Activated CD4-positive, alpha-beta T cell treated with anti-CD3 and anti-CD28 coated beads, Interleukin-2, amount 10 ng/mL, durations not matched to agents 7 days and 5 days (primary cell): ENCODE results near the gene GAPVD1. TPM values are rescaled to one million over a fixed set of nuclear protein-coding genes. Genes with fewer than 3 reads are reported as not detected.

Source experiments
- CTCF ChIA-PET: fragments of 350-600 bp; sonication (Branson Sonifier 250); formaldehyde crosslinking; loops from one replicate; lab custom pipeline; 2021; ENCODE audit warnings: antibody characterized with exemption; lab: Charles Lee
- POLR2A ChIA-PET: fragments of 350-600 bp; sonication (Branson Sonifier 250); formaldehyde crosslinking; loops from one replicate; lab custom pipeline; 2021; ENCODE audit warnings: antibody characterized with exemption; lab: Charles Lee
- DNase-seq: peaks from one replicate; pipeline ENCODE4 v3.0.0-alpha.2; 2020
- H3K27ac Mint-ChIP-seq: one replicate; pipeline ENCODE4 v1.8.0; 2021; ENCODE audit warnings: mild to moderate bottlenecking, moderate library complexity, mixed read lengths
- H3K27me3 Mint-ChIP-seq: one replicate; pipeline ENCODE4 v1.8.0; 2021; ENCODE audit warnings: mixed read lengths
- H3K36me3 Mint-ChIP-seq: one replicate; pipeline ENCODE4 v1.8.0; 2021; ENCODE audit warnings: low read depth, mixed read lengths
- H3K4me1 Mint-ChIP-seq: one replicate; pipeline ENCODE4 v1.8.0; 2021; ENCODE audit warnings: mixed read lengths
- H3K4me3 Mint-ChIP-seq: one replicate; pipeline ENCODE4 v1.8.0; 2021; ENCODE audit warnings: mild to moderate bottlenecking, moderate library complexity, mixed read lengths
- H3K9me3 Mint-ChIP-seq: one replicate; pipeline ENCODE4 v1.8.0; 2021; ENCODE audit warnings: mixed read lengths
- total RNA-seq, 2 experiments: library from RNA; stranded (reverse); gene quantifications; one replicate each; pipeline ENCODE4 v1.2.3, GENCODE V29; 2021

GAPVD1 gene
- total RNA-seq, 2 experiments from 2014 or later, result 49.7 to 53.6 TPM

GRCh38 chr9:125238915-125239446 lies 22.6 kb upstream of the GAPVD1 start:
- H3K27ac Mint-ChIP-seq, result peak overlapping the region; percentile 67
- ChIA-PET CTCF (interaction anchor here (1.4 kb wide), 1 partner anchor 169 kb away, joined by 3 read pairs; no protein-coding TSS in a partner anchor), POLR2A (no interaction called here)
- DNase-seq, result no peak
- H3K36me3 Mint-ChIP-seq, result peaks cover 75% of the 10 kb centered on the region
- H3K27me3 Mint-ChIP-seq, result no peaks in the 10 kb centered on the region
- H3K4me3 Mint-ChIP-seq, result peak overlapping the region; percentile 96
- no peaks in the 10 kb centered on the region for H3K9me3 Mint-ChIP-seq
- peaks cover 47% of the 10 kb centered on the region for H3K4me1 Mint-ChIP-seq

- Mint-ChIP-seq H3K27ac (peak overlapping the region; percentile 99), H3K27me3 (no peaks in the 10 kb centered on the region), H3K36me3 (peaks cover 71% of the 10 kb centered on the region), H3K4me3 (peak overlapping the region; percentile 96), H3K9me3 (no peaks in the 10 kb centered on the region), H3K4me1 (peaks cover 47% of the 10 kb centered on the region)
- no peak for DNase-seq
- CTCF ChIA-PET, result interaction anchor here (2.0 to 3.5 kb wide), 2 partner anchors 8 to 21 kb away, joined by 10 to 14 read pairs; partner anchors contain the start of gene GAPVD1
- POLR2A ChIA-PET, result interaction anchor here (1.3 to 1.8 kb wide), 2 partner anchors 21 to 378 kb away, joined by 3 to 13 read pairs; partner anchors contain the start of genes ARPC5L and GAPVD1
Measured at GRCh38 chr9:125239631-125240597, 21.7 kb upstream of the GAPVD1 start.

- Mint-ChIP-seq H3K4me3 (peak overlapping the region; percentile 96), H3K27ac (peak overlapping the region; percentile 99), H3K27me3 (no peaks in the 10 kb centered on the region), H3K4me1 (peaks cover 41% of the 10 kb centered on the region), H3K9me3 (no peaks in the 10 kb centered on the region), H3K36me3 (peaks cover 64% of the 10 kb centered on the region)
- ChIA-PET CTCF (interaction anchor here (1.0 to 3.5 kb wide), 5 partner anchors 8 to 62 kb away, joined by 3 to 14 read pairs (median 4); partner anchors contain the start of gene GAPVD1), POLR2A (interaction anchor here (0.6 to 1.8 kb wide), 4 partner anchors 21 to 378 kb away, joined by 3 to 13 read pairs (median 4); partner anchors contain the start of genes ARPC5L and GAPVD1)
- peak; percentile 53 for DNase-seq
Measured at GRCh38 chr9:125240649-125240999, 21.0 kb upstream of the GAPVD1 start.

GRCh38 chr9:125241000-125241862 lies 20.4 kb upstream of the GAPVD1 start, which contains the start of gene HSPA5:
TSS of gene HSPA5 (minus strand) at chr9:125241343. CDS start at chr9:125241126, 217 bp downstream.
- POLR2A ChIA-PET, result interaction anchor here (0.6 to 1.8 kb wide), 8 partner anchors 20 to 431 kb away, joined by 3 to 13 read pairs (median 3); partner anchors contain the start of genes ARPC5L and GAPVD1
- H3K36me3 Mint-ChIP-seq, result peaks cover 58% of the 10 kb centered on the region
- CTCF ChIA-PET, result interaction anchor here (0.9 to 3.5 kb wide), 11 partner anchors 9 to 98 kb away, joined by 3 to 14 read pairs (median 4); partner anchors contain the start of genes GAPVD1 and SCAI

GRCh38 chr9:125241863-125242739 lies 19.5 kb upstream of the GAPVD1 start:
- Mint-ChIP-seq H3K27me3 (no peaks in the 10 kb centered on the region), H3K4me1 (peaks cover 28% of the 10 kb centered on the region), H3K27ac (peak overlapping the region; percentile 99), H3K9me3 (no peaks in the 10 kb centered on the region), H3K4me3 (peak overlapping the region; percentile 96), H3K36me3 (peaks cover 50% of the 10 kb centered on the region)
- ChIA-PET CTCF (interaction anchor here (0.5 to 3.5 kb wide), 12 partner anchors 10 to 99 kb away, joined by 3 to 14 read pairs (median 4); partner anchors contain the start of genes GAPVD1 and SCAI), POLR2A (interaction anchor here (0.5 to 1.8 kb wide), 5 partner anchors 19 to 611 kb away, joined by 3 to 13 read pairs (median 3); partner anchors contain the start of gene GAPVD1)
- no peak for DNase-seq

More at GRCh38 chr9:125241000-125241862, 20.4 kb upstream of the GAPVD1 start, which contains the start of gene HSPA5:
- Mint-ChIP-seq H3K4me3 (peak within 1 kb of the TSS; percentile 96), H3K9me3 (no peaks in the 10 kb centered on the region), H3K4me1 (peaks cover 37% of the 10 kb centered on the region), H3K27ac (peak within 1 kb of the TSS; percentile 99), H3K27me3 (no peaks in the 10 kb centered on the region)
- peak; percentile 100 for DNase-seq

GRCh38 chr9:125243792-125244260 lies 17.8 kb upstream of the GAPVD1 start:
- no peaks in the 10 kb centered on the region for H3K9me3 Mint-ChIP-seq
- peak overlapping the region; percentile 22 for H3K27ac Mint-ChIP-seq
- H3K4me3 Mint-ChIP-seq, result no peak overlapping the region
- H3K4me1 Mint-ChIP-seq, result peaks cover 11% of the 10 kb centered on the region
- H3K36me3 Mint-ChIP-seq, result peaks cover 34% of the 10 kb centered on the region
- no peak for DNase-seq
- ChIA-PET POLR2A (no interaction called here), CTCF (interaction anchor here (0.7 to 1.4 kb wide), 2 partner anchors 17 to 18 kb away, joined by 3 to 6 read pairs; partner anchors contain the start of gene GAPVD1)
- no peaks in the 10 kb centered on the region for H3K27me3 Mint-ChIP-seq

- ChIA-PET CTCF (no interaction called here), POLR2A (no interaction called here)
- Mint-ChIP-seq H3K27ac (no peak overlapping the region), H3K36me3 (peaks cover 10% of the 10 kb centered on the region), H3K9me3 (no peaks in the 10 kb centered on the region), H3K4me3 (no peak overlapping the region), H3K27me3 (no peaks in the 10 kb centered on the region), H3K4me1 (peaks cover 5% of the 10 kb centered on the region)
- no peak for DNase-seq
Measured at GRCh38 chr9:125246261-125246667, 15.4 kb upstream of the GAPVD1 start.

- ChIA-PET CTCF (no interaction called here), POLR2A (no interaction called here)
- H3K27ac Mint-ChIP-seq, result no peak overlapping the region
- no peak overlapping the region for H3K4me3 Mint-ChIP-seq
- no peaks in the 10 kb centered on the region for H3K9me3 Mint-ChIP-seq
- peaks cover 2% of the 10 kb centered on the region for H3K27me3 Mint-ChIP-seq
- DNase-seq, result no peak
- no peaks in the 10 kb centered on the region for H3K4me1 Mint-ChIP-seq
- no peaks in the 10 kb centered on the region for H3K36me3 Mint-ChIP-seq
Measured at GRCh38 chr9:125254231-125254630, 7.4 kb upstream of the GAPVD1 start.

GRCh38 chr9:125255781-125256391 lies 5.7 kb upstream of the GAPVD1 start:
- no peak for DNase-seq
- POLR2A ChIA-PET, result no interaction called here

GRCh38 chr9:125258160-125258785 lies 3.4 kb upstream of the GAPVD1 start:
- Mint-ChIP-seq H3K27me3 (peaks cover 2% of the 10 kb centered on the region), H3K36me3 (peaks cover 4% of the 10 kb centered on the region), H3K9me3 (no peaks in the 10 kb centered on the region), H3K27ac (no peak overlapping the region), H3K4me1 (peaks cover 19% of the 10 kb centered on the region), H3K4me3 (no peak overlapping the region)
- no peak for DNase-seq
- ChIA-PET CTCF (interaction anchor here (0.6 kb wide), 1 partner anchor 16 kb away, joined by 3 read pairs; no protein-coding TSS in a partner anchor), POLR2A (no interaction called here)

More at GRCh38 chr9:125255781-125256391, 5.7 kb upstream of the GAPVD1 start:
- H3K4me3 Mint-ChIP-seq, result no peak overlapping the region
- H3K27ac Mint-ChIP-seq, result no peak overlapping the region
- no peaks in the 10 kb centered on the region for H3K36me3 Mint-ChIP-seq
- no peaks in the 10 kb centered on the region for H3K9me3 Mint-ChIP-seq
- H3K4me1 Mint-ChIP-seq, result peaks cover 2% of the 10 kb centered on the region
- peaks cover 2% of the 10 kb centered on the region for H3K27me3 Mint-ChIP-seq
- CTCF ChIA-PET, result interaction anchor here (1.3 to 1.9 kb wide), 3 partner anchors 9 to 130 kb away, joined by 4 to 10 read pairs (median 8); partner anchors contain the start of gene HSPA5
